Neuronal stem cell (in vitro differentiated cells): ENCODE data around the gene SGCA.

Source experiments
- DNase-seq: peaks from one replicate; pipeline ENCODE4 v3.0.0-alpha.2; 2013; ENCODE audit warnings: low spot score
- H2AFZ ChIP-seq: one replicate; pipeline ENCODE4 v1.6.1; 2013; ENCODE audit warnings: mild to moderate bottlenecking, low read length, inconsistent platforms
- H2AK5ac ChIP-seq: 2 replicates; pipeline ENCODE4 v1.6.1; 2013; ENCODE audit warnings: low read depth, mild to moderate bottlenecking, inconsistent platforms, low read length, moderate library complexity, mixed read lengths
- H2BK120ac ChIP-seq: 2 replicates; pipeline ENCODE4 v1.6.1; 2013; ENCODE audit warnings: low read depth, mild to moderate bottlenecking, inconsistent platforms, low read length, moderate library complexity, mixed read lengths
- H2BK12ac ChIP-seq: one replicate; pipeline ENCODE4 v1.6.1; 2013; ENCODE audit warnings: low read length, inconsistent platforms
- H2BK15ac ChIP-seq: 2 replicates; pipeline ENCODE4 v1.6.1; 2013; ENCODE audit warnings: mild to moderate bottlenecking, low read length, inconsistent platforms, mixed read lengths
- H2BK5ac ChIP-seq: one replicate; pipeline ENCODE4 v1.6.1; 2013; ENCODE audit warnings: inconsistent platforms, mild to moderate bottlenecking, low read length, moderate library complexity
- H3K14ac ChIP-seq: one replicate; pipeline ENCODE4 v1.6.1; 2013; ENCODE audit warnings: low read length, inconsistent platforms
- H3K18ac ChIP-seq: 2 replicates; pipeline ENCODE4 v1.6.1; 2013; ENCODE audit warnings: low read length, inconsistent platforms
- H3K23ac ChIP-seq: 2 replicates; pipeline ENCODE4 v1.6.1; 2013; ENCODE audit warnings: low read depth, mild to moderate bottlenecking, mixed read lengths, low read length, inconsistent platforms; ENCODE audit not compliant: poor library complexity
- H3K27ac ChIP-seq: replicated peaks from 3 replicates; pipeline ENCODE4 v1.5.1; 2013; ENCODE audit warnings: low read length, inconsistent platforms
- H3K27me3 ChIP-seq, 3 experiments: 2 replicates each; pipeline ENCODE4 v1.6.1; 2013; ENCODE audit warnings: low read length in 3 of 3, mild to moderate bottlenecking in 2 of 3, inconsistent platforms in 1 of 3, low read depth in 1 of 3, mixed read lengths in 1 of 3, moderate library complexity in 1 of 3; ENCODE audit not compliant: control insufficient read depth in 3 of 3, insufficient read depth in 3 of 3
- H3K36me3 ChIP-seq, 2 donors: replicated peaks in 1 of 2; 2 replicates each; pipeline ENCODE4 v1.6.1; 2013; ENCODE audit warnings: low read length in 2 of 2; ENCODE audit not compliant: control insufficient read depth in 2 of 2, insufficient read depth in 2 of 2
- H3K4ac ChIP-seq: 2 replicates; pipeline ENCODE4 v1.6.1; 2013; ENCODE audit warnings: inconsistent platforms, mild to moderate bottlenecking, low read length, moderate library complexity
- H3K4me1 ChIP-seq, 2 donors: 1 replicate in 1 of 2; 2 replicates in 1 of 2; pipeline ENCODE4 v1.6.1; 2013; ENCODE audit warnings: low read length in 2 of 2, low read depth in 1 of 2; ENCODE audit not compliant: control insufficient read depth in 2 of 2, insufficient read depth in 1 of 2
- H3K4me2 ChIP-seq: one replicate; pipeline ENCODE4 v1.6.1; 2013; ENCODE audit warnings: mild to moderate bottlenecking, low read length, inconsistent platforms; ENCODE audit not compliant: insufficient read depth, poor library complexity, severe bottlenecking
- H3K4me3 ChIP-seq, 2 donors: 2 replicates each; pipeline ENCODE4 v1.5.1; 2013; ENCODE audit warnings: low read length in 2 of 2, mild to moderate bottlenecking in 2 of 2, inconsistent platforms in 1 of 2, moderate library complexity in 1 of 2
- H3K79me1 ChIP-seq: one replicate; pipeline ENCODE4 v1.6.1; 2013; ENCODE audit warnings: low read depth, mild to moderate bottlenecking, inconsistent platforms, low read length, moderate library complexity
- H3K9ac ChIP-seq: one replicate; pipeline ENCODE4 v1.6.1; 2013; ENCODE audit warnings: mild to moderate bottlenecking, low read depth, low read length, inconsistent platforms; ENCODE audit not compliant: poor library complexity
- H3K9me3 ChIP-seq, 2 donors: replicated peaks in 1 of 2; 2 replicates each; pipeline versions ENCODE3 to v1.6.1; 2013; ENCODE audit warnings: low read length in 2 of 2, mild to moderate bottlenecking in 2 of 2, inconsistent platforms in 1 of 2, low read depth in 1 of 2, mixed read lengths in 1 of 2, moderate library complexity in 1 of 2; ENCODE audit not compliant: control insufficient read depth in 2 of 2, insufficient read depth in 1 of 2
- H4K8ac ChIP-seq: one replicate; pipeline ENCODE4 v1.6.1; 2013; ENCODE audit warnings: low read depth, mild to moderate bottlenecking, inconsistent platforms, low read length, moderate library complexity
- H4K91ac ChIP-seq: one replicate; pipeline ENCODE4 v1.6.1; 2013; ENCODE audit warnings: low read length, low read depth, mild to moderate bottlenecking, inconsistent platforms; ENCODE audit not compliant: poor library complexity
- WGBS, 2 donors: extraction: QIAGEN DNeasy Blood & Tissue Kit; methylation state at CpG; one replicate each; pipeline ENCODE4 v1.1.7; 2013; ENCODE audit warnings: missing lambda C conversion rate in 2 of 2, mixed read lengths in 1 of 2; ENCODE audit not compliant: insufficient read length in 2 of 2, insufficient replicate concordance in 1 of 2; ENCODE audit errors: extremely low coverage in 2 of 2; 5-methylcytosine and 5-hydroxymethylcytosine counted together

The SGCA gene

DNA sequence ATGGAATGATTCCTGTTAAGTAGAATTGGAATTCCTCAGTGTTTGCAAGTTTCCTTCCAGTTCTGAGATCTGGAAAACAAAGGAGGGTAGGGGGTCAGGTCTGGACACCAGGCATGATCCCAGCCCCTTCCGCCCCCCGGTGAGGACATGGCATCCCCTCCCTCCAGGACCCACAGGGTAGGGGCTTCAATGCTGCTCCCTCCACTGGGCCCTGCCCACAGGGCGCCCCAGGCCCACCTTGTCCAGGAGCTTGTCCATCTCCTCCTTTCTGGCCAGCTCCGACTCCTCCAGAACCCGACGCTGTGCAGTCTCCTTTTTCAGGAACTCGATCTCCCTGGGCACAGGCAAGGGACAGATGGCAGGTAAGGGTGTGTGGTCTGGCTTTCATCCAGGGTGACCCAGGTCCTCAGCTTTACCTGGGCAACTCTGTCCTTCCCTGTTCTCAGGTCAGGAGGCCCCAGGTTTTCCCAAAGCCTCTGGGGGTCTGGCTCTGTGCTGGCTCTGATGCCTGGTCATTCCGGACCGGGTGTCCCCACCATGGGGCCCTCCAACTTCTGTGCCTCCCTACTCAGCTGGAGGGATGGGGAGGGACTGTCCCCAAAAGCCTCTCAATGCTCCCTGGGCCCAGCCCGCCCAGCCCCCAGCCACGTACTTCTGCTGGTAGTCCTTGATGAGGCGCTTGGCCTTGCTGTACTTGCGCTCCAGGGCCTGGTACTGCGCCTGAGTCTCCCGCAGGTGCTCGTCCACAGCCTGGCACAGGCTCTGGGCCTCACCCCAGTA, 30.3 kb upstream of the SGCA start:
- H3K18ac ChIP-seq: no peak overlapping the region
- peaks cover 2% of the 10 kb centered on the region for H3K79me1 ChIP-seq
- no peak overlapping the region for H3K9ac ChIP-seq
- no peak overlapping the region for H2AK5ac ChIP-seq
- H4K91ac ChIP-seq: no peak overlapping the region
- H3K27ac ChIP-seq: no peak overlapping the region
- H2BK120ac ChIP-seq: no peak overlapping the region
- peaks cover 35 to 69% of the 10 kb centered on the region in 2 donors for H3K36me3 ChIP-seq
- no peak overlapping the region for H3K14ac ChIP-seq
- H2AFZ ChIP-seq: no peak overlapping the region
- peaks cover 6 to 9% of the 10 kb centered on the region in 2 donors for H3K4me1 ChIP-seq
- no peak overlapping the region for H2BK5ac ChIP-seq
- no peak overlapping the region for H2BK12ac ChIP-seq
- no peak overlapping the region for H3K4ac ChIP-seq
- peaks cover 0 to 3% of the 10 kb centered on the region in 2 donors for H3K9me3 ChIP-seq
- no peaks in the 10 kb centered on the region for H3K27me3 ChIP-seq
- H3K23ac ChIP-seq: no peak overlapping the region
- WGBS, 2 donors: no CpG with 5 or more reads among the region's 16 CpGs
- no peak overlapping the region for H3K4me2 ChIP-seq
- DNase-seq: no peak
- no peak overlapping the region for H3K4me3 ChIP-seq
- H4K8ac ChIP-seq: no peak overlapping the region
- no peak overlapping the region for H2BK15ac ChIP-seq

DNA sequence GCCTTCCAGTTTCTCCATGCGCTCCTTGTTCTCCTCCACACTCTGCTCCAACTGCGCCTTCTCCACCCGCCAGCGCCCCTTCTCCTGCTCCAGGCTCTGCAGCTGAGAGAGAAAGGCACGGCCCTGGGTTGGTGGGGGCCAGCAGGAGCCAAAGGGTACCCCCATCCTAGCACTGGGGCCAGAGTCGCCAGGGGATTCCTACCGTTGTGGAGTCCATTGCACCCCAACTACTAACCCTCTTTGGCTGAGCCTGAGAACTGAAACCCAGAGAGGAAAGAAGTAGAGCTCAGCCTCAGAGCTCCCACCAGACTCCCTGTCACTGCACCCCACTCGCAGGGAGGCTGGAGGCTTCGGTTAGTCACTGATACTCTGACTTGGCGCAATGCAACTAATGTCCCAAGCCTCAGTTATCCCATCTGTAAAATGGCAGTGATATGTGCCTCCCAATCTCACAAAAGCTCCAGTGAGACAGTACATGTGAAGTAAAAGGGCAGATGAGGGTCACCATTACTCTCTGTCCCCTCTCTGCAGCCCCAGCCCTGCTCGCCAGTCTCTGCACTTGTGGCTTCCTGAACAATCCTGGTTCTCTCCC, 29.6 kb upstream of the SGCA start:
- no peak overlapping the region for H2BK12ac ChIP-seq
- H4K8ac ChIP-seq: no peak overlapping the region
- H3K4me2 ChIP-seq: no peak overlapping the region
- H3K79me1 ChIP-seq: peaks cover 2% of the 10 kb centered on the region
- H3K4me3 ChIP-seq: no peak overlapping the region
- peaks cover 41 to 76% of the 10 kb centered on the region in 2 donors for H3K36me3 ChIP-seq
- no peak overlapping the region for H3K4ac ChIP-seq
- no peak overlapping the region for H2BK15ac ChIP-seq
- no peak for DNase-seq
- H3K27me3 ChIP-seq: no peaks in the 10 kb centered on the region
- H2AFZ ChIP-seq: no peak overlapping the region
- no peak overlapping the region for H2AK5ac ChIP-seq
- H3K9ac ChIP-seq: no peak overlapping the region
- H3K23ac ChIP-seq: no peak overlapping the region
- no peak overlapping the region for H4K91ac ChIP-seq
- peaks cover 0 to 5% of the 10 kb centered on the region in 2 donors for H3K9me3 ChIP-seq
- peaks cover 2 to 3% of the 10 kb centered on the region in 2 donors for H3K4me1 ChIP-seq
- no peak overlapping the region for H3K18ac ChIP-seq
- H2BK5ac ChIP-seq: no peak overlapping the region
- WGBS, 2 donors: no CpG with 5 or more reads among the region's 11 CpGs
- H3K14ac ChIP-seq: no peak overlapping the region
- no peak overlapping the region for H3K27ac ChIP-seq
- no peak overlapping the region for H2BK120ac ChIP-seq

DNA sequence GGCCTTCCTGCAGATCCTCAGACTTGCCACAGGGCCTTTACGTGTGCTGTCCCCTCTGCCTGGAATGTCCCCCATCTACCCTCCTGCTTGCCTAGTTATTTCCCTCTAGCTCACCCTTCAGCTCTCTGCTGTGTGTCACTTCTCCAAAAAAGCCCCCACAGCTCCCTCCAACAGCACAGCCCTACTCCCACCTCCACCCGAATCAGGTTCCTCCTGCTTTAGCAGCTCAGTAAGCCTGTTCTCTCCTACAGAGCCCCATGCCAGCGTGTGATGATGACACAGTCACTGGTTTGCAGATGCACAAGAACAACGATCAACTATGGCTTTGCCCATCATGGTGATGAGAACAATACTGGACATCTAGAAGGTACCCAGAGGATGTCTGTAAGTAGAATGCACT, 28.8 kb upstream of the SGCA start:
- no peak overlapping the region for H3K18ac ChIP-seq
- no peak overlapping the region for H3K4me3 ChIP-seq
- H3K27ac ChIP-seq: no peak overlapping the region
- H3K4me1 ChIP-seq: peaks cover 2 to 3% of the 10 kb centered on the region in 2 donors
- DNase-seq: no peak
- H3K23ac ChIP-seq: no peak overlapping the region
- no peak overlapping the region for H4K91ac ChIP-seq
- H3K9me3 ChIP-seq: peaks cover 0 to 5% of the 10 kb centered on the region in 2 donors
- no peaks in the 10 kb centered on the region for H3K27me3 ChIP-seq
- H3K79me1 ChIP-seq: peaks cover 4% of the 10 kb centered on the region
- peaks cover 47 to 84% of the 10 kb centered on the region in 2 donors for H3K36me3 ChIP-seq
- WGBS, 2 donors: no CpG with 5 or more reads among the region's 4 CpGs
- H2BK120ac ChIP-seq: no peak overlapping the region
- H3K4me2 ChIP-seq: no peak overlapping the region
- no peak overlapping the region for H2AFZ ChIP-seq
- H2BK5ac ChIP-seq: no peak overlapping the region
- no peak overlapping the region for H3K14ac ChIP-seq
- H2BK12ac ChIP-seq: no peak overlapping the region
- H3K9ac ChIP-seq: no peak overlapping the region
- no peak overlapping the region for H4K8ac ChIP-seq
- H2AK5ac ChIP-seq: no peak overlapping the region
- no peak overlapping the region for H3K4ac ChIP-seq
- no peak overlapping the region for H2BK15ac ChIP-seq

DNA sequence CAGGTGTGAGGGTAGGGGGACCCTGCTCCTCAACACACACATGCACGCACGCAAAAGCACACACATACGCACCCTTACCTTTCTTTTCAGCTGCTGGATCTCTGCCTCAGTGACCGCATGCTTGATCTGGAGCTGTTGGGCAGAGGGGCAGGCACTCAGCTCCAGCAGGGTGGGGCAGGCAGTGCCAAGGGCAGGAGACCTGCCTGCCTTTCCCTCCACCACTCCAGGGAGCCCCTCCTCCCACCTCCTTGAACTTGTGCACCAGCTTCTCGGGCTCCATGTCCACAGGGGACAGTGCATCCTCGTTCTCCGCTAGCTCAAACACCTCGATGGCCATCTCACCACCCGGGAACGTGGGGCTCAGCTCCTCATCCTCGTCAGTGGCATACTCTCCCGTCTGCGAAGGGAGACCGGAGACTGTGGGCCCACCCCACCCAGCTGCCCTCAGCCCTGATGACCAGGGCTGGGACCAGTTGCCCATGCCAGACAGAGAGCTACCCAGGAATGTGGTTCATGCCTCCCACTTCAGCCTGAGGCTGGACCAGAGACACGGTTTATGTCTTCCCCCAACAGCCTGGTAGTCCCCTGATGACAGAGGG, 26.5 kb upstream of the SGCA start:
- Histone ChIP-seq H2BK5ac (no peak overlapping the region), H3K4me3 (peak overlapping the region in 1 of 2 donors; percentile 29), H4K8ac (no peak overlapping the region), H3K14ac (peak overlapping the region; percentile 32), H3K9me3 (peaks cover 0 to 9% of the 10 kb centered on the region in 2 donors), H3K18ac (no peak overlapping the region), H3K27me3 (no peaks in the 10 kb centered on the region), H2AK5ac (peak overlapping the region; percentile 49), H3K36me3 (peaks cover 65 to 99% of the 10 kb centered on the region in 2 donors), H3K23ac (peak overlapping the region; percentile 44), H2BK120ac (no peak overlapping the region), H3K9ac (no peak overlapping the region), H3K27ac (no peak overlapping the region), H3K79me1 (peaks cover 4% of the 10 kb centered on the region), H3K4me1 (peaks cover 1 to 2% of the 10 kb centered on the region in 2 donors), H2BK12ac (no peak overlapping the region), H3K4ac (no peak overlapping the region), H2AFZ (no peak overlapping the region), H4K91ac (no peak overlapping the region), H3K4me2 (no peak overlapping the region), H2BK15ac (no peak overlapping the region)
- DNase-seq: no peak
- no CpG with 5 or more reads among the region's 15 CpGs for WGBS, 2 donors
